HepG2 (cell line): ENCODE measurements around the gene SENP5. TPM values are rescaled to one million over a fixed set of nuclear protein-coding genes. Genes with fewer than 3 reads are reported as not detected.

Source experiments
- AGO2 ChIP-seq: fragments of 200-400 bp; formaldehyde crosslinking; optimal IDR thresholded peaks from 2 replicates; pipeline ENCODE3; 2017; ENCODE audit warnings: mild to moderate bottlenecking, low read depth, low read length, moderate library complexity
- ASH2L ChIP-seq: fragments of 300-600, 200-600 bp; sonication (generic); IDR thresholded peaks from 2 replicates; pipeline ENCODE4 v1.7.0; 2017; ENCODE audit warnings: low read depth, mild to moderate bottlenecking, moderate library complexity, mixed read lengths, low read length; ENCODE audit not compliant: insufficient read length
- CHCHD3 ChIP-seq: sonication (generic); formaldehyde crosslinking; IDR thresholded peaks from 2 replicates; pipeline ENCODE4 v1.8.0; 2022; ENCODE audit warnings: mild to moderate bottlenecking, missing genetic modification reagents, moderate library complexity
- HNRNPL ChIP-seq: fragments of 200-400 bp; formaldehyde crosslinking; IDR thresholded peaks from 2 replicates; pipeline ENCODE4 v1.6.1; 2017; ENCODE audit warnings: mild to moderate bottlenecking, low read depth, low read length
- MEF2D ChIP-seq: sonication (generic); formaldehyde crosslinking; IDR thresholded peaks from 2 replicates; pipeline ENCODE4 v1.5.1; 2020; ENCODE audit warnings: mild to moderate bottlenecking, missing genetic modification reagents
- SRSF1 ChIP-seq: fragments of 200-400 bp; formaldehyde crosslinking; optimal IDR thresholded peaks from 2 replicates; pipeline ENCODE3; 2017; ENCODE audit warnings: mild to moderate bottlenecking, low read depth, low read length, moderate library complexity
- ZNF235 ChIP-seq: sonication (generic); formaldehyde crosslinking; IDR thresholded peaks from 2 replicates; pipeline ENCODE4 v1.8.1; 2023; ENCODE audit warnings: mild to moderate bottlenecking, missing genetic modification reagents, borderline replicate concordance
- ZNF788 ChIP-seq: sonication (generic); formaldehyde crosslinking; IDR thresholded peaks from 2 replicates; pipeline ENCODE4 v1.5.0; 2020; ENCODE audit warnings: mild to moderate bottlenecking, missing genetic modification reagents, borderline replicate concordance
- polyA plus RNA-seq, 8 experiments: library from polyadenylated mRNA; depleted of rRNA in 3 of 8; stranded (reverse) in 7 of 8; unstranded in 1 of 8; fragments of >200 nt; fragmentation: Illumina TruSeq in 4 of 8; extraction: Trizol in 4 of 8; gene quantifications; 2 replicates each; pipeline versions ENCODE4 v1.2.1 to v1.2.3, GENCODE V29; 2011 to 2016; ENCODE audit warnings: low read depth in 4 of 8, missing spikeins in 1 of 8, mixed read lengths in 1 of 8; ENCODE audit not compliant: insufficient read depth in 1 of 8
- total RNA-seq, 5 experiments: library from RNA; depleted of rRNA; stranded (reverse); fragments of >200 nt; fragmentation: Illumina TruSeq; extraction: Trizol; gene quantifications; 2 replicates each; pipeline ENCODE4 v1.2.3, GENCODE V29; 2016; ENCODE audit warnings: low read depth in 1 of 5
- TF ChIP-seq, protein P1 (sequence below): sonication (generic); formaldehyde crosslinking; IDR thresholded peaks from 2 replicates; pipeline ENCODE4 v1.5.0; 2020; ENCODE audit warnings: mild to moderate bottlenecking, missing genetic modification reagents, borderline replicate concordance
- TF ChIP-seq, protein P2 (sequence below): sonication (generic); formaldehyde crosslinking; IDR thresholded peaks from 2 replicates; pipeline ENCODE4 v1.4.0; 2020; ENCODE audit warnings: mild to moderate bottlenecking, missing genetic modification reagents

SENP5 gene
- total and polyA plus RNA-seq, 2 of the 13 experiments (the other 11 are each of a cell fraction or from before 2014, with no cell fraction given), result 17.6 to 30.9 TPM

DNA sequence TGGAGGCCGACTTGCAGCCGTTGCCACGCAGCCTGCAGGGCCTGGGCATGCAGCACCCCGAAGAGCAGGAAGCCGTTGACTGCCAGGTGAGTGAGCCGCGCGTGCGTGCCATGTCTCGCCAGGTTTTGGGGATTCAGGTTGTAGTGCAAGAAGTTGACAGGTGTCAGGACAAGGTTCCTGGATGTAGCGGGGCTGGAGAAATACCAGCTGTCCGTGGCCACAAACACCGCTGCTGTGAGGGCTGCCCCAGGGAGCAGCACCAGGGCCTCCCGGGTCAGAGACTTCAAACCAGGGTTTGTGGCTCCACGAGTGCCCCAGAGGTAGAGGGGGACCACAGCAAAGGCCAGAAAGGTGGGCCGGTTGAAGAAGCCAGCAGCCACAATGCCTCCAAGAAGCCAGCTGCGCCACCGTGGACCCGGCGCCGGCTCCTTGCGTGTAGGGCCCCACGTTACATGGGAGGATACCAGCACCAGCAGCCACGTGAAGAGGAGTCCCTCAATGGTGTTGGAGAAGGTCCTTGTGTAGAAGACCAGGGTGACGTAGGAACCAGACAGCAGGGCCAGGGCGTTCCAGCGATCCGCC is 80.2 kb downstream of the SENP5 start (continued):
- TF ChIP-seq, protein P1, sequence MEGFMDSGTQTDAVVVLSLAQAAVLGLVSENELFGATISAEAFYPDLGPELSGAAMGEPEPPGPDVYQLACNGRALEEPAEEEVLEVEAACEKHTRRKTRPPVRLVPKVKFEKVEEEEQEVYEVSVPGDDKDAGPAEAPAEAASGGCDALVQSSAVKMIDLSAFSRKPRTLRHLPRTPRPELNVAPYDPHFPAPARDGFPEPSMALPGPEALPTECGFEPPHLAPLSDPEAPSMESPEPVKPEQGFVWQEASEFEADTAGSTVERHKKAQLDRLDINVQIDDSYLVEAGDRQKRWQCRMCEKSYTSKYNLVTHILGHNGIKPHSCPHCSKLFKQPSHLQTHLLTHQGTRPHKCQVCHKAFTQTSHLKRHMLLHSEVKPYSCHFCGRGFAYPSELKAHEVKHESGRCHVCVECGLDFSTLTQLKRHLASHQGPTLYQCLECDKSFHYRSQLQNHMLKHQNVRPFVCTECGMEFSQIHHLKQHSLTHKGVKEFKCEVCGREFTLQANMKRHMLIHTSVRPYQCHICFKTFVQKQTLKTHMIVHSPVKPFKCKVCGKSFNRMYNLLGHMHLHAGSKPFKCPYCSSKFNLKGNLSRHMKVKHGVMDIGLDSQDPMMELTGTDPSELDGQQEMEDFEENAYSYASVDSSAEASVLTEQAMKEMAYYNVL (CRISPR knock-in tag), result peak; percentile 48
- TF ChIP-seq, protein P2, sequence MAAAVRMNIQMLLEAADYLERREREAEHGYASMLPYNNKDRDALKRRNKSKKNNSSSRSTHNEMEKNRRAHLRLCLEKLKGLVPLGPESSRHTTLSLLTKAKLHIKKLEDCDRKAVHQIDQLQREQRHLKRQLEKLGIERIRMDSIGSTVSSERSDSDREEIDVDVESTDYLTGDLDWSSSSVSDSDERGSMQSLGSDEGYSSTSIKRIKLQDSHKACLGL (CRISPR knock-in tag), result peak; percentile 66
- TF ChIP-seq AGO2, result peak; percentile 77
- TF ChIP-seq CHCHD3 (CRISPR knock-in tag), result 0 out of 2 replicates have a peak, but pooled peaks have one; percentile 63
- TF ChIP-seq ZNF235 (CRISPR knock-in tag), result 0 out of 2 replicates have a peak, but pooled peaks have one; percentile 49
- no peak for TF ChIP-seq ZNF788 (CRISPR knock-in tag)
- TF ChIP-seq MEF2D (CRISPR knock-in tag), result no peak
- peak; percentile 18 for TF ChIP-seq SRSF1
- 0 out of 2 replicates have a peak, but pooled peaks have one; percentile 60 for TF ChIP-seq HNRNPL
- TF ChIP-seq ASH2L, result peak; percentile 20
